H9 (cell line): ENCODE measurements around the gene LRMDA. TPM values are rescaled to one million over a fixed set of nuclear protein-coding genes. Genes with fewer than 3 reads are reported as not detected.

Experiments
- DNase-seq: peaks from one replicate; pipeline ENCODE4 v3.0.0-alpha.2; 2017
- H2AFZ ChIP-seq: one replicate; pipeline ENCODE4 v1.6.1; 2013; ENCODE audit warnings: mild to moderate bottlenecking, low read length, control low read depth, moderate library complexity
- H2AK5ac ChIP-seq: 2 replicates; pipeline ENCODE4 v1.6.1; 2013; ENCODE audit warnings: low read length, control low read depth, mixed read lengths; ENCODE audit not compliant: insufficient read length
- H2BK120ac ChIP-seq: one replicate; pipeline ENCODE4 v1.6.1; 2013; ENCODE audit warnings: low read depth, mild to moderate bottlenecking, low read length, control low read depth, inconsistent platforms; ENCODE audit not compliant: poor library complexity, severe bottlenecking
- H2BK12ac ChIP-seq: 2 replicates; pipeline ENCODE4 v1.6.1; 2013; ENCODE audit warnings: low read length, control low read depth, mixed read lengths, low read depth; ENCODE audit not compliant: insufficient read length
- H2BK15ac ChIP-seq: 2 replicates; pipeline ENCODE4 v1.6.1; 2013; ENCODE audit warnings: low read depth, low read length, control low read depth
- H2BK20ac ChIP-seq: one replicate; pipeline ENCODE4 v1.6.1; 2013; ENCODE audit warnings: low read depth, mild to moderate bottlenecking, low read length, control low read depth, inconsistent platforms; ENCODE audit not compliant: poor library complexity, severe bottlenecking
- H2BK5ac ChIP-seq: 2 replicates; pipeline ENCODE4 v1.6.1; 2013; ENCODE audit warnings: low read length, control low read depth, mixed read lengths; ENCODE audit not compliant: insufficient read length
- H3K14ac ChIP-seq: 2 replicates; pipeline ENCODE4 v1.6.1; 2013; ENCODE audit warnings: low read length, control low read depth; ENCODE audit not compliant: insufficient read depth
- H3K18ac ChIP-seq: 2 replicates; pipeline ENCODE4 v1.6.1; 2013; ENCODE audit warnings: low read depth, mild to moderate bottlenecking, mixed read lengths, low read length, control low read depth; ENCODE audit not compliant: insufficient read length
- H3K23ac ChIP-seq: 2 replicates; pipeline ENCODE4 v1.6.1; 2013; ENCODE audit warnings: low read length, control low read depth, mixed read lengths, low read depth; ENCODE audit not compliant: insufficient read length
- H3K23me2 ChIP-seq: 2 replicates; pipeline ENCODE4 v1.6.1; 2013; ENCODE audit warnings: low read depth, mild to moderate bottlenecking, mixed read lengths, low read length, control low read depth; ENCODE audit not compliant: insufficient read length, poor library complexity, severe bottlenecking
- H3K27ac ChIP-seq: 2 replicates; pipeline ENCODE4 v1.5.1; 2013; ENCODE audit warnings: low read length, control low read depth, mixed read lengths, low read depth; ENCODE audit not compliant: insufficient read length
- H3K27me3 ChIP-seq: 2 replicates; pipeline ENCODE4 v1.6.1; 2013; ENCODE audit warnings: low read length, control low read depth, inconsistent platforms; ENCODE audit not compliant: insufficient read depth
- H3K4ac ChIP-seq: 2 replicates; pipeline ENCODE4 v1.6.1; 2013; ENCODE audit warnings: low read depth, mild to moderate bottlenecking, control low read depth, inconsistent platforms, low read length, moderate library complexity
- H3K4me1 ChIP-seq: 2 replicates; pipeline ENCODE4 v1.6.1; 2013; ENCODE audit warnings: low read length, control low read depth, inconsistent platforms; ENCODE audit not compliant: insufficient read depth
- H3K4me2 ChIP-seq: 2 replicates; pipeline ENCODE4 v1.6.1; 2013; ENCODE audit warnings: low read length, control low read depth, mixed read lengths; ENCODE audit not compliant: insufficient read length, insufficient read depth
- H3K56ac ChIP-seq: 2 replicates; pipeline ENCODE4 v1.6.1; 2013; ENCODE audit warnings: low read depth, mild to moderate bottlenecking, mixed read lengths, low read length, control low read depth; ENCODE audit not compliant: insufficient read length
- H3K79me1 ChIP-seq: 2 replicates; pipeline ENCODE4 v1.6.1; 2013; ENCODE audit warnings: low read depth, mild to moderate bottlenecking, moderate library complexity, low read length, control low read depth, inconsistent platforms; ENCODE audit not compliant: insufficient read depth, poor library complexity, severe bottlenecking
- H3K79me2 ChIP-seq: 2 replicates; pipeline ENCODE4 v1.6.1; 2013; ENCODE audit warnings: low read length, control low read depth, inconsistent platforms; ENCODE audit not compliant: insufficient read depth
- H3K9ac ChIP-seq: 2 replicates; pipeline ENCODE4 v1.6.1; 2013; ENCODE audit warnings: low read length, control low read depth, mixed read lengths; ENCODE audit not compliant: insufficient read length; ENCODE audit errors: extremely low read depth
- H3K9me3 ChIP-seq: one replicate; pipeline ENCODE4 v1.6.1; 2013; ENCODE audit warnings: low read depth, low read length, inconsistent platforms; ENCODE audit not compliant: control insufficient read depth
- H3T11ph ChIP-seq: one replicate; pipeline ENCODE4 v1.6.1; 2013; ENCODE audit warnings: mild to moderate bottlenecking, low read length, control low read depth, inconsistent platforms
- H4K20me1 ChIP-seq: one replicate; pipeline ENCODE4 v1.6.1; 2013; ENCODE audit not compliant: control insufficient read depth, insufficient read length, insufficient read depth
- H4K5ac ChIP-seq: 2 replicates; pipeline ENCODE4 v1.6.1; 2013; ENCODE audit warnings: low read depth, mild to moderate bottlenecking, mixed read lengths, low read length, control low read depth; ENCODE audit not compliant: insufficient read length
- H4K8ac ChIP-seq: replicated peaks from 2 replicates; pipeline ENCODE4 v1.6.1; 2013; ENCODE audit warnings: low read length, control low read depth, mixed read lengths, low read depth; ENCODE audit not compliant: insufficient read length
- H4K91ac ChIP-seq: 2 replicates; pipeline ENCODE4 v1.6.1; 2013; ENCODE audit warnings: low read depth, mild to moderate bottlenecking, moderate library complexity, mixed read lengths, low read length, control low read depth; ENCODE audit not compliant: insufficient read length
- H3K27ac Mint-ChIP-seq, 3 experiments: 2 replicates in 2 of 3; 3 replicates in 1 of 3; pipeline ENCODE4 v1.8.0; 2020 to 2021; ENCODE audit warnings: mixed read lengths in 3 of 3, mild to moderate bottlenecking in 1 of 3, moderate library complexity in 1 of 3
- H3K27me3 Mint-ChIP-seq: 2 replicates; pipeline ENCODE4 v1.8.0; 2021; ENCODE audit warnings: low read depth, mild to moderate bottlenecking, moderate library complexity, mixed read lengths
- H3K36me3 Mint-ChIP-seq, 3 experiments: 2 replicates in 2 of 3; 3 replicates in 1 of 3; pipeline ENCODE4 v1.8.0; 2020 to 2021; ENCODE audit warnings: low read depth in 3 of 3, mixed read lengths in 3 of 3; ENCODE audit not compliant: insufficient read depth in 1 of 3
- H3K4me1 Mint-ChIP-seq, 2 experiments: 2 replicates each; pipeline ENCODE4 v1.8.0; 2020; ENCODE audit warnings: mixed read lengths in 2 of 2
- H3K4me3 Mint-ChIP-seq, 2 experiments: 2 replicates in 1 of 2; 3 replicates in 1 of 2; pipeline ENCODE4 v1.8.0; 2020 to 2021; ENCODE audit warnings: mild to moderate bottlenecking in 2 of 2, mixed read lengths in 2 of 2, moderate library complexity in 1 of 2
- H3K9me3 Mint-ChIP-seq, 2 experiments: 2 replicates in 1 of 2; 3 replicates in 1 of 2; pipeline ENCODE4 v1.8.0; 2020; ENCODE audit warnings: mild to moderate bottlenecking in 2 of 2, mixed read lengths in 2 of 2, moderate library complexity in 1 of 2
- CTCF ChIP-seq: fragments of 200-600 bp; sonication (generic); conservative IDR thresholded peaks from 3 replicates; pipeline ENCODE4 v1.8.0; 2021; ENCODE audit warnings: antibody characterized with exemption, mild to moderate bottlenecking
- WGBS: extraction: QIAGEN DNeasy Blood & Tissue Kit; methylation state at CpG from one replicate; pipeline ENCODE4 v1.1.7; 2013; ENCODE audit warnings: missing lambda C conversion rate, low lambda C conversion rate, mixed read lengths; ENCODE audit not compliant: insufficient read length; ENCODE audit errors: extremely low coverage; 5-methylcytosine and 5-hydroxymethylcytosine counted together
- total RNA-seq: library from RNA; stranded (reverse); gene quantifications from 2 replicates; pipeline ENCODE4 v1.2.1, GENCODE V29; 2021

Gene LRMDA
- total RNA-seq, 1 experiment from 2014 or later, result 1.8 TPM

- H4K8ac ChIP-seq, result no peak overlapping the region
- Mint-ChIP-seq H3K4me3 (no peak overlapping the region), H3K4me1 (peaks cover 17 to 22% of the 10 kb centered on the region in 2 experiments), H3K36me3 (no peaks in the 10 kb centered on the region), H3K9me3 (no peaks in the 10 kb centered on the region; a peak in 1 of 5 replicates), H3K27me3 (no peaks in the 10 kb centered on the region; the same call in 1 of the 2 replicates), H3K27ac (no peak overlapping the region)
- H3K4me2 ChIP-seq, result no peak overlapping the region
- H3K18ac ChIP-seq, result no peak overlapping the region
- no peak overlapping the region for H3T11ph ChIP-seq
- no peak overlapping the region for H4K5ac ChIP-seq
- no peak overlapping the region for H3K9ac ChIP-seq
- H3K14ac ChIP-seq, result no peak overlapping the region
- H3K27me3 ChIP-seq, result no peaks in the 10 kb centered on the region
- H2AK5ac ChIP-seq, result no peak overlapping the region
- H3K4ac ChIP-seq, result no peak overlapping the region
- 0 out of 2 replicates have a peak, but pooled peaks cover 7% of the 10 kb centered on the region for H3K4me1 ChIP-seq
- H3K56ac ChIP-seq, result no peak overlapping the region
- H3K9me3 ChIP-seq, result no peaks in the 10 kb centered on the region
- no peaks in the 10 kb centered on the region for H3K79me1 ChIP-seq
- no peak for DNase-seq
- no peak overlapping the region for H3K23ac ChIP-seq
- H2BK120ac ChIP-seq, result no peak overlapping the region
- no peak for TF ChIP-seq CTCF
- no peak overlapping the region for H2BK20ac ChIP-seq
- no peak overlapping the region for H2AFZ ChIP-seq
- no peak overlapping the region for H2BK12ac ChIP-seq
- no peak overlapping the region for H2BK5ac ChIP-seq
- no peak overlapping the region for H3K27ac ChIP-seq
- no peaks in the 10 kb centered on the region for H3K79me2 ChIP-seq
- no peaks in the 10 kb centered on the region for H4K20me1 ChIP-seq
- H4K91ac ChIP-seq, result no peak overlapping the region
- WGBS, result no CpG with 5 or more reads among the region's 1 CpG
- no peaks in the 10 kb centered on the region for H3K23me2 ChIP-seq
- no peak overlapping the region for H2BK15ac ChIP-seq
Measured at GRCh38 chr10:75779276-75779675, 347.9 kb downstream of the LRMDA start.
